OCI-LY7 (cell line): ENCODE results near the gene NUP62.

Experiments used
- CTCF ChIP-seq: fragments of 200-600 bp; sonication (generic); conservative IDR thresholded peaks from 2 replicates; pipeline ENCODE4 v1.5.1; 2014; ENCODE audit warnings: mild to moderate bottlenecking, antibody characterized with exemption, low read length, moderate library complexity, mixed read lengths
- EZH2phosphoT487 ChIP-seq: fragments of 200-600 bp; sonication (generic); IDR thresholded peaks from 2 replicates; pipeline ENCODE4 v1.6.1; 2018; ENCODE audit warnings: low read depth, borderline replicate concordance, mild to moderate bottlenecking, mixed run types, antibody characterized with exemption, low read length, moderate library complexity, mixed read lengths

DNA sequence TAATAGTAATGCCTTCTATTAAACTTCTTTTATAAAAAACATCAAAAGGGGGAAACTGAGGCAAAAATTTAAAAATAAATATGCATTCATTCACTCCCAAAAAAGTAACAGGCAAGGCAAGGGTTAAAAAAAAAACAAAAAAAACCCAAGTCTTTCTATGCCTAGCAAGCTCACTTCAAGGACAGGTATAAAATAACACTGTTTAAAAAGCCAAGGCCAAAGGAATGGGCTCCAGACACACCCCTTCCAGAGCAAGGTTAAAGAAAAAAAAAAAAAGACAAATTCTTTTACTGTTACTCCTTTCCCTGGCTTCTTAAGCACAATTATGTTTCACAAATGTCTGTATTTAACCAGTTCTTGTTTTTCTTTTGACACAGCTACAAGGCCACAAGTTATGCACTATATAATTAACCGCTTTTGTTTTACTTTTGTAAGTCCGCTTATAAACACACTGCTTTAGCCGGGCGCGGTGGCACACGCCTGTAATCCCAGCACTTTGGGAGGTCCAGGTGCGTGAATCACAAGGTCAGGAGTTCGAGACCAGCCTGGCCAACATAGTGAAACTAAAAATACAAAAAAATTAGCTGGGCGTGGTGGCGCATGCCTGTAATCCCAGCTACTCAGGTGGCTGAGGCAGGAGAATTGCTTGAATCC, 28.1 kb upstream of the NUP62 start:
- no peak for TF ChIP-seq CTCF
- no peak for TF ChIP-seq EZH2phosphoT487
